HTR-8/SVneo (cell line): ENCODE measurements around the gene ERMARD.
A peak's percentile ranks its signal among the peaks of the same experiment; 100 is the strongest.

Source experiments
- DNase-seq: peaks from one replicate; pipeline ENCODE4 v3.0.0; 2011; ENCODE audit warnings: low spot score, mixed read lengths; ENCODE audit not compliant: insufficient read length
- FAIRE-seq: peaks from 2 replicates; lab custom pipeline; 2011; peaks lifted over from hg19 to GRCh38; lab: Jason Lieb, UNC

The ERMARD gene

DNA sequence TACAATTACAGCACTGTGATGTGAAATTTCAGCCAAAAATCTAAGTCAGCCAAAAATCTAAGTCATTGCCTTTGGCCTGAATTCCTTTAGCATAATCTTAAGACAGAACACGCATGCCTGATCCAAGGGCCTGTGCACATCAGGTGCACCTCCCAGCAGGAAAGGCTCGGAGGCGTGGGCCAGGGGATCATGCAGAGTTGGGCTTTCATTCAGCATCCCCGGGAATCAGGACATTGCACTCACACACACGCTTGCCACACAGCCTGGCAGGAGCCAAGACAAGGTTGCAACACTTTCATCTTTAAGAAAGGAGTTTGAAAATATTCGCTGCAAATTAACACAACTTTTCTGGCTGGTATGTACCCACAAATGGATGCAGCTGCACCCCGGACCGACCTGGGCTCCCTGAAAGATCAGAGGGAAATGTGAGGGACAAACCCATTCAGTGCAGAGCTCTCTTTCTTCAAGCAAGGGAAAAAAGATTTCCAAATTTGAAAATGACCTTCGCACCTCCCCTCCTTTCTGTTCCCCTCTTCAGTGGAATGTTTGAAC is 48.8 kb downstream of the ERMARD start:
- FAIRE-seq (no peak), DNase-seq (no peak)

DNA sequence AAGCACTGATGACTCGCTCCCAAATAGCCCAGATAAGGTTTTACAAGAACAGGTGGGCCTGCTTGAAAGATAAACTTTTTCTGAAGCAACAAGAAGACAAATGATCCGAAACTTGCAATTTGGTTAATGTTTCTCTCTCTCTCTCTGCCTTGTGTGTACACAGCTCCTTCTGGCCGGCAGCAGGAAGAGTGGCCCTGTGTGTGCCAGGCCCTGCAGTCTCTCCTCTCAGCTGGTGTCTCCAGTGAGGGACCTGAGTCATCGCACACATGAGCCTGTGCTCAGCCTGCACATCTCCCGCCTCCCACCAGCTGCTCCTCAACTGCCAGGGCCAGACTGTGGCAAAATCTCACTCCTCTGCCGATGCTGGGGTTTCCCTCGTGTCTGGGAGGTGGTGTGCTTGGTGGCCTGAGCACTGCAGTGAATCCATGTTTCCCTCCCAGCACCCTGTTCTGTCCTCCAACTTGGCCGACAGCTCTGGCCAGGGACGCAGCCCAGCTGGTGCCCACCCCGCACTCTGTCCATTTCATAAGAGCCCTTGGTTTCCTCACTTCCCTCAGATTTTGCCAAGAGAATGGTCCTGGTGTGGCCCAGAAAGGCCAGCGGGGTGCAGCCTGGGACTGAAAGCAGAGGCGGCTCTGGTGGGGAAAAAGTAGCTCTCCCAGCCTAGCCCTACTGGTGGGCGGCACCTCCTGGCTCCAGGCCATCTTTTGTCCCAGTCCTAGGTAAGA is 49.4 kb downstream of the ERMARD start:
- DNase-seq (peak; percentile 39), FAIRE-seq (no peak)

DNA sequence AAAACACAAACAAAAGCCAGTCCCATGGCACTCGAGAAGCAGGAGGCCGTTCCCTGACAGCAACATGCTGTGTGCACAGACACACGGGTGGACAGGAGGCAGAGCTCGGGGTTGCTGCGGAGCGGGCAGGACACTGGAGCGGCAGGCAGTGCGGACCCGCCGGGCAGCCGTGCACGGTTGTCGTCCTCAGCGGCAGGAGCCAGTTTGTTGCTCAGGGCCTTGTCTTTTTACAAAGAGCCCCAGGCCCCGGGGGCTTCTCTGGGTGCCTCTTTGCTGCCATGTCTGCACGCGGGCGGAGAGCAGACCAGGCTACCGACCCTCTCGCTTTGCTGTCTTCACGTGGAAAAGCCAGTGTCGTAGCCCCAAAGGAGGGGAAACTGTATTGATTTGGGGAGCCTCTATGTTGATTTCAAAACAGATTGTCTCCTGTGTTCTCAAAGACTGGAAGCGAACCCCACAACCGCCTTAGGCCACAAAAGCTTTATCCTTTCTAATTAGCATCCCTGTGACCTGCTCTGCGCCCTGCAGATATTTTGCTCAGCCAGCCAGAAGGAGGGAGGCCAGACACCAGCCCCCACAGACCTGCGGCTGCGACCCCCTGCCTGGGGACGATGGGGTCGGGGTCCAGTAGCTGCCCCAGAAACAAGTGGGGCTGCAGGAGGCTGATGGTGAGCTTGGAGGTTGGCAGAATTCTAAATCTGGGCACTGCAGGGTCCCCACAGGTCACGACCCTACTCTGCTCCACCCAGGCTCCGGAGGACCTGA is 50.2 kb downstream of the ERMARD start:
- FAIRE-seq (no peak), DNase-seq (no peak)

DNA sequence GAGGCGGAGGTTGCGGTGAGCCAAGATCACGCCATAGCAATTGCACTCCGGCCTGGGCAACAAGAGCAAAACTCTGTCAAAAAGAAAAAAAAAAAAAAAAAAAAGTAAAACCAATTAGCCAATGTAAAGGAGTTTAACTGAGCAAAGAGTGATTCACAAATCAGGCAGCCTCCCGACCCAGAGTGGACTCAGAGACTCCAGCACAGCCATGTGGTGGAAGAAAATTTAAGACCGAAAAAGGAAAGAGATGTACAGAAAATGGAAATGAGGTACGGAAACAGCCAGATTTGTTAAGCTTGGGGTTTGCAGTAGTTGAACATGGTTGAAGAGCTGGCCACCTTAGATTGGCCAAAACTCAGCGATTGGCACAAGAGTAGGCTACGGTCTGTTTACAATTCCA is 51.4 kb downstream of the ERMARD start:
- FAIRE-seq (no peak), DNase-seq (no peak)

DNA sequence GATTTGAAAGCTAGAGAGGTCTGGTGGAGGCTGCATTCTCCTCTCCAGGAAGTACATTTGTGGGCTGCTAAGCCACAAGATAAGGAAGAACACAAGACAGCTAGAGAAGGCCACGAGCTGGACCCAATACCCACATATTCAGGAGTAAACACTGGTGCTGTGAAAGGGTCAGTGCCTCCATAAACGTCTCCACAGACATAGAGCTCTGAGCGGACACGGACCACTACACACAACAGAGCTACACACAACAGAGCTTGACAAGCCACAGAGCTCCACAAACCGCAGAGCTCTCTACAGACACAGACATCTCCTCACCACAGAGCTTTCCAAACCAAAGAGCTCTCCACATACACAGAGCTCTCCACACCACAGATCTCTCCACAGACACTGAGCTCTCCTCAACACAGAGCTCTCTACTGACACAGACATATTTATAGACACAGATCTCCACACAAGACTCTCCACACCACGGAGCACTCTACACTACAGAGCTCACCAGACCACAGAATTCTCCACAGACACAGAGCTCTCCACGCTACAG is 51.9 kb downstream of the ERMARD start:
- FAIRE-seq: no peak
- no peak for DNase-seq

DNA sequence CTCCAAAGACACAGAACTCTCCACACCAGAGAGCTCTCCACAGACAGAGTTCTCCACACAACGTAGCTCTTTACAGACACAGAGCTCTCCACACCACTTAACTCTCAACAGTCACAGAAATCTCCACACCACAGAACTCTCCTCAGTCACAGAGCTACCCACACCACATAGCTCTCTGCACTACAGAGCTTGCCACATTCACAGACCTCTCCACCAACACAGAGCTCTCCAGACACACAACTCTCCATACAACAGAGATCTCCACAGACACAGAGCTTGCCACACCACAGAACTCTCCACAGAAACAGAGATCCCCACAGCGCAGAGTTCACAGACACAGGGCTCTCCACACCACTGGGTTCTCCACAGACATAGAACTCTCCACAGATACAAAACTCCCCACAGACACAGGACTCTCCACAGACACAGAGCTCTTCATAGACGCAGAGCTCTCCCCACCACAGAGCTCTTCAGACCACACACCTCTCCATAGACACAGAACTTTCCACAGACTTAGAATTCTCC is 52.5 kb downstream of the ERMARD start:
- DNase-seq (no peak), FAIRE-seq (no peak)

DNA sequence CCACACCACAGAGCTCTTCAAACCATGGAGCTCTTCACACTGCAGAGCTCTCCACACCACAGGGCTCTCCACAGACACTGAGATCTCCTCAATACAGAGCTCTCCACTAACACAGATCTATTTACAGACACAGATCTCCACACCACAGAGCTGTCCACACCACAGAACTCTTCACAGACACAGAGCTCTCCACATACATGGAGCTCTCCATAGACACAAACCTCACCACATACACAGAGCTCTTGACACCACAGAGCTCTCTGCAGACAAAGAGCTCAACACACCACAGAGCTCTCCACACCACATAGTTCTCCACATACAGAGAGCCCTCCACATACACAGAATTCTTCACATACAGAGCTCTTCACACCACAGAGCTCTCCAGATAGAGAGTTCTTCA is 53.0 kb downstream of the ERMARD start:
- FAIRE-seq (no peak), DNase-seq (no peak)

DNA sequence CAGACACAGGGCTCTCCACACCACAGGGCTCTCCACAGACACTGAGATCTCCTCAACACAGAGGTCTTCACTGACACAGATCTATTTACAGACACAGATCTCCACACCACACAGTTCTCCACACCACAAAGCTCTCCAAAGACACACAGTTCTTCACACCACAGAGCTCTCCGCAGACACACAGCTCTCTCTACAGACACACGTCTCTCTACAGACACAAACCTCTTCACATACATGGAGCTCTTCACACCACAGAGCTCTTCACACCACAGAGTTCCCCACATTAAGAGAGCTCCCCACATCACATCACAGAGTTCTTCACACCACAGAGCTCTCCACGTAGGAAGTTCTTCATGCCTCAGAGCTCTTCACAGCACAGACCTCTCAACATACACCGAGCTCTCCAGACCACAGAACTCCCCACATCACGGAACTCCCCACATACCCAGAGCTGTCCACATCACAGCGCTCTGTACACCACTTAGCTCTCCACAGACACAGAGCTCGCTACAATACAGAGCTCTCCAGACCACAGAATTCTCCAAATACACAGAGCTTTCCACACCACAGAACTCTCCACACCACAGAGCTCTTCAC is 53.9 kb downstream of the ERMARD start:
- no peak for FAIRE-seq
- DNase-seq: no peak

DNA sequence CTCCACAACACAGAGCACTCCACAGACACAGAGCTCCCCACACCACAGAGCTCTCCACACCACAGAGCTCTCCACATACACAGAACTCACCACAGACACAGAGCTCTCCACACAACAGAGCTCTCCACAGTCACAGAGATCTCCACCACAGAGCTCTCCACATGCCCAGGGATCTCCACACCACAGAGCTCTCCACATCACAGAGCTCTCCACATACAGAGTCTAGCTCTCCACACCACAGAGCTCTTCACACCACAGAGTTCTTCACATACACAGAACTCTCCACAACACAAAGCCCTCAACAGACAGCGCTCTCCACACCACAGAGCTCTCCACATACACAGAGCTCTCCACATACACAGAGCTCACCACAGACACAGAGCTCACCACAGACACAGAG is 55.3 kb downstream of the ERMARD start:
- FAIRE-seq (no peak), DNase-seq (no peak)

DNA sequence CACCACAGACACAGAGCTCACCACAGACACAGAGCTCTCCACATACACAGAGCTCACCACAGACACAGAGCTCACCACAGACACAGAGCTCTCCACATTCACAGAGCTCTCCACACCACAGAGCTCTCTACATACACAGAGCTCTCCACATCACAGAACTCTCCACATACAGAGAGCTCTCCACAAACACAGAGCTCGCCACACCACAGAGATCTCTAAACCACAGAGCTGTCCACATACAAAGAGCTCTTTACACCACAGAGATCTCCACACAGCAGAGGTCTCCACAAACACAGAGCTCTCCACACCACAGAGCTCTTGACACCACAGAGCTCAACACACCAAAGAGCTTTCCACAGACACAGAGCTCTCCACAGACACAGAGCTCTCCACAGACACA is 55.8 kb downstream of the ERMARD start:
- DNase-seq (no peak), FAIRE-seq (no peak)

DNA sequence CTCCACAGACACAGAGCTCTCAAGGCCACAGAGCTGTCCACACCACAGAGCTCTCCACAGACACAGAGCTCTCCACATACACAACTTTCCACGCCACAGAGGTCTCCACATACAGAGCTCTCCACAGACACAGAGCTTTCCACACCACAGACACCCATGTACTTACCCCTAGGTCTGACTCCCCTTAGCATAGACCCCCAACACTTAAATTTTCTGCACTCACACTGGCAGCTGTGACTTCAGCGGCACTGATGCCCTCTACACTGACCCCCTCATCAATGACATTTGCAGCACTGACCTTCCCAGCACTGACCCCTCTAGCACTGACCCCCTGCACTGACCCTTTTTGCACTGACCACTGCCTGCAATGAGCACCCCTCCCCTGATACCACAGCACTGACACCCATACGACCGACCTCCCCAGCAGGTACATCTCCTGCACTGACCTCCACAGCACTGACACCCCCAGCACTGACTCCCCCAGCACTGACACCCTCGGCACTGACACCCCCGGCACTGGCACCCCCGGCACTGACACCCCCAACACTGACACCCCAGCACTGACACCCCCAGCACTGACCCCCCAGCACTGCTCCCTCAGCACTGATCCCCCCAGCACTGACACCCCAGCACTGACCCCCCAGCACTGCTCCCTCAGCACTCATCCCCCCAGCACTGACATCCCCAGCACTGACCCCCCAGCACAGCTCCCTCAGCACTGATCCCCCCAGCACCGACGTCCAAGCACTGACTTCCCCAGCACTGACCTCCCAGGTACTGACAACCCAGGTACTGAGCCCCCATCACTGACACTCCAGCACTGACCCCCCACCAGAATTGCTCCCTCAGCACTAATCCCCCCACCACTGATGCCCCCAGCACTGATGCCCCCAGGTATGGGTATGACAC is 56.5 kb downstream of the ERMARD start:
- no peak for DNase-seq

DNA sequence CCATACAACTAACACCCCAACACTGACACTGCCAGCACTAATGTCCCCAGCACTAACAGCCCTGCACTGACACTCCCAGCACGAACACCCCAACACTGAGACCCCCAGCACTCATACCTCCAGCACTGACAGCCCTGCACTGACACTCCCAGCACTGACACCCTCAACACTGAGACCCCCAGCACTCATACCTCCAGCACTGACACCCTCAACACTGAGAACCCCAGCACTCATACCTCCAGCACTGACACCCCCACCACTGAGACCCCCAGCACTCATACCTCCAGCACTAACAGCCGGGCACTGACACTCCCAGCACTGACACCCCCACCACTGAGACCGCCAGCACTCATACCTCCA is 57.2 kb downstream of the ERMARD start:
- no peak for FAIRE-seq
- DNase-seq: no peak

More for the DNA sequence above, 56.5 kb downstream of the ERMARD start:
- no peak for FAIRE-seq

DNA sequence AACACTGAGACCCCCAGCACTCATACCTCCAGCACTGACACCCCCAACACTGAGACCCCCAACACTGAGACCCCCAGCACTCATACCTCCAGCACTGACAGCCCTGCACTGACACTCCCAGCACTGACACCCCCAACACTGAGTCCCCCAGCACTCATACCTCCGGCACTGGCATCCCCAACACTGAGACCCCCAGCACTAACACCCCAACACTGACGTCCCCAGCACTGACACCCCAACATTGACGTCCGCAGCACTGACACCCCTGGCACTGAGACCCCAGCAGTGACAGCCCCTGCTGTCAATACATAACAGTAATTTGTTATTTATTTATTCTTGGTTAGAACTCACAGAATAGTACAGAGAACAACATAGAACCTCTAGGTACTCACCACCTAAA is 58.0 kb downstream of the ERMARD start:
- FAIRE-seq (no peak), DNase-seq (no peak)

DNA sequence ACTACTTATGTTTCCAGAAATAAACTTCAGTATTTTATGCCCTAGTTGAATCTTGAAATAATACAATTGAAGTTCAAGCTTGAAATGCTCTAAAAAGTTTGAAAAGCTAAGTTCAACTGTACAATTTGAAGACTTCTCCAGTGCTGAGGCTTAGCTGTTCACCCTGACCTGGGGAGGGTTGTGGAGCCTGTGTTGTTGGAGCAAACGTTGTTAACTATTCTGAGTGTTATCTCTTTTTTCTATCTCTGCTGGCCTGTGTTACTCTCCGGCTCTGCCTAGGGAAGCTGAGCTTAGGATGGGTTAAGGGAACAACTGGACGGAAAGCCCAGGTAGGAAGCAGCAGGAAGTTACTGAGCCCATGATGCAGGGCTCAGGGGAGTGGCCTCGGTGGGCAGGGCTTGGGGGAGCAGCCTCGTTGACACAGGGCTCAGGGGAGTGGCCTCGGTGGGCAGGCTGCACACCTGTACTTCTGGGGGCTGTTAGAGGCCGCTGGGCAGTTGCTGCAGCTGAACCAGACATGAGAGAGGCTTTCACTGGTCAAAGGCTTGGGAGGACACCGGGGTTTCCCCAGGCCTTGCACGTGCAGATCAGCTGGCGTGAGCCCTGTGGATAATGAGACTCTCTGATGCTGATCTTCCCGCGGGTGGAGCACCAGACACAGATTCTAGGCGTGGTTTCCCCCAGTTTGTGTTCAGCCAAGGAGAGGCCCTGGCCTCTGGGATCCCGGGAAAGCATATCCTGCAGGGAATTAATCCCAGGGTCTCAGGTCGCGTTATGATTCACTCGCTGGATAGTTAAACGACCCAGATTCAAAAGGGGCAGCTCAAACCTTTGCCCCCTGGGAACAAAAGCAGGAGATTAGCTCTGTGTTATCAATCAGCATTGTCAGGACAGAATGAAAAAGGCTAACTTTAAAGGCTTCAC is 58.9 kb downstream of the ERMARD start:
- DNase-seq (no peak), FAIRE-seq (no peak)

DNA sequence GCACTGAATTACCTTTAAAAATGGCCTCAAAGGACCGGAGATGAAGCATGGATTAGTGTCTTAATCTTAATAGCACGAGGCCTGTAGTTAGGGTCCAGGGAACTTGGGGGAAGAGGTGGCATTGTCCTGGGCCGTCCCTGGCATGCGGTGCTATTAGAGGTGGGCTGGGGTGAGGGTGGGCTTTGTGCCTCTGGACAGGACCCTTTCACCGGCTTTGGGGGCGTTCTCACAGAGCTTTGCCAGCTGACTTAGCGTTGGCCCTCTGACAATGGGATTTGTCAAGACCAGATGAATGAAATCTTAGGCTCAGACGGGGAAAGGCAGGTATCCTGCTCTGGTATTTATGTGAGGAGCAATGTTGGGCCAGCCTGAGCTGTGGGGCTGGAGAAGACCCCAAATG is 59.6 kb downstream of the ERMARD start:
- FAIRE-seq (no peak), DNase-seq (no peak)

DNA sequence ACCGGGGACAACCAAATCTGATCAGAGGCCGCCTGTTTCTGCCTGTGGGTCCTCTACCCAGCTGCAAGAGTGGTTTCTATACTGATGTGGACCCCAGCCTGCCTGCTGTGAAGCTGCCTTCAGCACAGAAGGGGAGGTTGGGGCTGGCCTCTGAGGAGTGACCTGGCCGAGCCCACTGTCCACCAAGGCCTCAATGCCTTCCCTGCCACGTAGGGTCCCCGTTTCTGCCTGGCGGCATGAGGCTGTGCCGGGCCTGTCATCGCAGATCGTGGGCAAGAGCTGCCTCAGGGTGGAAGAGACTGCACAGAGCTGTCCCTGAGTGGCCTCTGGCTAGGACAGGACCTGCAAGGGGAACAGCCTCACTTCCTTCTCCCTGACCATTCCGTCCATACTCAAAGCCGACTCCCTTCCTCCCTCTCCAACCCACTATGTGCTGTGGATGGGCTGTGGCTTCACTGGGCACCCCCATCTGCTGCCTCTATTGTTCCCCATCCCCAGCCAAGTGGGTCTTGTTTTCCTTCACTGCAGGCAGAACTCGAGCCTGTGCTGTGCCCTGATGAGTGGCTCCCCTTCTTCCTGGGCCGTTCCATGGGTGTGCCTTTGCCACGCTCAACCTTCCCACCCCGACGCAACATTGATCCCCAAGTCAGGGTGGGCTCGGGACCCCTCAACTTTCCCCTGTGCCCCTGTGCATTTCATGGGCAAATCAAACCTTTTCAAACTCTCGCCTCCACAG is 60.3 kb downstream of the ERMARD start:
- no peak for DNase-seq
- FAIRE-seq: no peak

DNA sequence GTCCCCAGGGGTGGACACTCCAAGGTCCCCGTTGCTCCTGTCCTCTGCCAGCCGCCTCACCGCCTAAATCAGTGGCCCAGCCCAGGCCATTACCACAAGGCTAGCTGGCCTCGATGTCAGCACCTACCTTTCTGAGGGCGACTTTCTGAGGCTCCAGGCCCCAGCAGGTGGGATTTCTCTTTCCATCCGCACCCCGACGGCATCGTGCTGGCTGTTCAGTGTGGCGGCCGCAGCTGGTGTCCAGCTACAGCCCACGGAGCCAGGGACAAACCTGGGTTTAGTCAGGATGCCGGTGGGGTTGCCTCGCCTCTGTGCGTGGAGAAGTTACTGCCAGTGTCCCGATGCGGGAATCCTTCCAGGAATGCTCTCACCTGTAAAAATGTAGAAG is 60.8 kb downstream of the ERMARD start:
- DNase-seq: no peak
- FAIRE-seq: no peak

DNA sequence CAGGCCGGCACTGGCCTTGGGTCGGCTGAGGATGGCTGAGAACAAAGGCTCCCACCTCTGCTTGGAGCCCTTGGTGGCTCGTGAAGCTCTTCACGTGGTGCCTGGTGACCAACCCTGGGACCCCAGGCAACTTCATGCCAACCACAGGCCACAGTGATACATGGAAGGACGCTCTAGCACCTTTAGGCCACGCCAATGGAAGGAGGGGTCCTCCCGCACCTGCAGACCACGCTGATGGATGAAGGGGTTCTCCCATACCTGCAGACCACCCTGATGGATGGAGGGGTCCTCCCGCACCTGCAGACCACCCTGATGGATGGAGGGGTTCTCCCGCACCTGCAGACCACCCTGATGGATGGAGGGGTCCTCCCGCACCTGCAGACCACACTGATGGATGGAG is 62.5 kb downstream of the ERMARD start:
- no peak for DNase-seq
- FAIRE-seq: no peak
